Frontal cortex (tissue), 4 donors: ENCODE measurements around the gene DPP10. TPM values are rescaled to one million over a fixed set of nuclear protein-coding genes. Genes with fewer than 3 reads are reported as not detected.

Source experiments
- DNase-seq, 2 donors: peaks; one replicate each; pipeline ENCODE4 v3.0.0; 2012; ENCODE audit warnings: low spot score in 2 of 2
- FAIRE-seq: peaks from 2 replicates; lab custom pipeline; 2012; peaks lifted over from hg19 to GRCh38; lab: Jason Lieb, UNC
- total RNA-seq: library from RNA; depleted of rRNA; stranded (reverse); fragments of >200 nt; gene quantifications from one replicate; pipeline ENCODE4 v1.2.3, GENCODE V29; 2014
- donor health status: control.
- donor health status: control.
- donor health status: control.

DPP10 gene
- total RNA-seq, 1 donor from 2014 or later: 74.6 TPM

GRCh38 chr2:115171751-115172150 is 729.3 kb downstream of the DPP10 start:
- no peak for DNase-seq
- no peak for FAIRE-seq

- DNase-seq: no peak
- no peak for FAIRE-seq
Measured at GRCh38 chr2:115174651-115175050, 732.2 kb downstream of the DPP10 start.

GRCh38 chr2:115183144-115183543 is 740.7 kb downstream of the DPP10 start:
- DNase-seq: no peak
- FAIRE-seq: no peak

GRCh38 chr2:115190459-115190858 is 748.0 kb downstream of the DPP10 start:
- no peak for DNase-seq
- FAIRE-seq: no peak

- DNase-seq (no peak), FAIRE-seq (no peak)
Measured at GRCh38 chr2:115194623-115195022, 752.2 kb downstream of the DPP10 start.

GRCh38 chr2:115196587-115196986 is 754.1 kb downstream of the DPP10 start:
- no peak for DNase-seq
- no peak for FAIRE-seq

GRCh38 chr2:115199966-115200365 is 757.5 kb downstream of the DPP10 start:
- FAIRE-seq (no peak), DNase-seq (no peak)

GRCh38 chr2:115201386-115201785 is 758.9 kb downstream of the DPP10 start:
- DNase-seq (no peak), FAIRE-seq (no peak)

GRCh38 chr2:115208493-115209164 is 766.2 kb downstream of the DPP10 start:
- no peak for FAIRE-seq
- DNase-seq: no peak

GRCh38 chr2:115214050-115214449 is 771.6 kb downstream of the DPP10 start:
- DNase-seq: no peak
- FAIRE-seq: no peak

GRCh38 chr2:115219296-115219695 is 776.9 kb downstream of the DPP10 start:
- DNase-seq: no peak
- FAIRE-seq: no peak

GRCh38 chr2:115234186-115234585 is 791.7 kb downstream of the DPP10 start:
- FAIRE-seq: no peak
- no peak for DNase-seq

GRCh38 chr2:115234737-115235136 is 792.3 kb downstream of the DPP10 start:
- DNase-seq: no peak
- FAIRE-seq: no peak

GRCh38 chr2:115248066-115248465 is 805.6 kb downstream of the DPP10 start:
- no peak for DNase-seq
- FAIRE-seq: no peak

GRCh38 chr2:115277366-115277765 is 834.9 kb downstream of the DPP10 start:
- FAIRE-seq: no peak
- no peak for DNase-seq

GRCh38 chr2:115285416-115285815 is 843.0 kb downstream of the DPP10 start:
- DNase-seq: no peak
- no peak for FAIRE-seq

- DNase-seq (no peak), FAIRE-seq (no peak)
Measured at GRCh38 chr2:115290478-115290877, 848.0 kb downstream of the DPP10 start.

GRCh38 chr2:115292742-115293141 is 850.3 kb downstream of the DPP10 start:
- DNase-seq: no peak
- FAIRE-seq: no peak

- FAIRE-seq: no peak
Measured at GRCh38 chr2:115294999-115295398, 852.6 kb downstream of the DPP10 start.

GRCh38 chr2:115297056-115297455 is 854.6 kb downstream of the DPP10 start:
- no peak for FAIRE-seq

More at GRCh38 chr2:115294999-115295398, 852.6 kb downstream of the DPP10 start:
- DNase-seq: no peak

GRCh38 chr2:115299199-115299598 is 856.8 kb downstream of the DPP10 start:
- no peak for DNase-seq
- no peak for FAIRE-seq

More at GRCh38 chr2:115297056-115297455, 854.6 kb downstream of the DPP10 start:
- DNase-seq: no peak

GRCh38 chr2:115305712-115306111 is 863.3 kb downstream of the DPP10 start:
- DNase-seq (no peak), FAIRE-seq (no peak)
